SH-SY5Y (cell line): ENCODE results near the gene CSTF2T.

ENCODE experiments used
- GATA2 ChIP-seq: IDR thresholded peaks from 2 replicates; pipeline ENCODE4 v1.6.1; 2011; ENCODE audit warnings: mild to moderate bottlenecking, low read depth, low read length
- GATA3 ChIP-seq: IDR thresholded peaks from 2 replicates; pipeline ENCODE4 v1.6.1; 2011; ENCODE audit warnings: low read depth, mild to moderate bottlenecking, low read length, moderate library complexity

DNA sequence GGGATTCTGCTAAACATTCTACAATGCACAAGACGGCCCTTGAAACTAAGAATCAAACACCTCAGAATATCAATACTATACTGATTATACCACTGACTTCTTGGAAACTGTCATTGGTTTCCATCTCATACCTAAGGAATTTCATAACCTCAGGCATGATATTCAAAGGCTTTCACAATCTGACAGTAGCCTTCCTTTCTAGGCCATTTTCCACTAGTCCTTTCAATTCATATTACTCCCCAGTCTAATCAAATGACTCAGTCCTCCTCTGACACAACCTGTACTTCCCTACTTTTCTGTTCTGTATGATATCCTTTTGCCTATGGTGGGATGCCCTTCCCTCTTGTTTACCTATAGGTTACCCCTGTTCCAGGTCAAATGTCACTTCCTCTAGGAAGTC is 48.3 kb downstream of the CSTF2T start:
- TF ChIP-seq GATA2, result no peak
- TF ChIP-seq GATA3, result no peak
